Sigmoid colon (tissue), 4 donors: ENCODE measurements around the gene SBSN.

Source experiments
- EP300 ChIP-seq, 4 donors: sonication (generic); formaldehyde crosslinking; IDR thresholded peaks; one replicate each; pipeline ENCODE4 v1.6.1; 2017; ENCODE audit warnings: antibody characterized with exemption in 4 of 4
- POLR2A ChIP-seq, 2 donors: fragments of 450-650 bp; IDR thresholded peaks; one replicate each; pipeline ENCODE4 v1.6.1; 2016; ENCODE audit warnings: antibody characterized with exemption in 2 of 2, mild to moderate bottlenecking in 2 of 2, moderate library complexity in 2 of 2
- POLR2AphosphoS5 ChIP-seq, 4 donors: sonication (generic); formaldehyde crosslinking; IDR thresholded peaks; one replicate each; pipeline ENCODE4 v1.6.1; 2017; ENCODE audit warnings: antibody characterized with exemption in 4 of 4
- TF ChIP-seq, protein P1 (sequence below), 4 experiments: fragments of 450-650 bp in 3 of 4; fragments of 200-600 bp in 1 of 4; IDR thresholded peaks; one replicate each; pipeline ENCODE4 v1.5.1; 2016 to 2019; ENCODE audit warnings: antibody characterized with exemption in 4 of 4, mild to moderate bottlenecking in 3 of 4, moderate library complexity in 2 of 4

GRCh38 chr19:35491836-35492360, 36.2 kb downstream of the SBSN start:
- TF ChIP-seq, protein P1, sequence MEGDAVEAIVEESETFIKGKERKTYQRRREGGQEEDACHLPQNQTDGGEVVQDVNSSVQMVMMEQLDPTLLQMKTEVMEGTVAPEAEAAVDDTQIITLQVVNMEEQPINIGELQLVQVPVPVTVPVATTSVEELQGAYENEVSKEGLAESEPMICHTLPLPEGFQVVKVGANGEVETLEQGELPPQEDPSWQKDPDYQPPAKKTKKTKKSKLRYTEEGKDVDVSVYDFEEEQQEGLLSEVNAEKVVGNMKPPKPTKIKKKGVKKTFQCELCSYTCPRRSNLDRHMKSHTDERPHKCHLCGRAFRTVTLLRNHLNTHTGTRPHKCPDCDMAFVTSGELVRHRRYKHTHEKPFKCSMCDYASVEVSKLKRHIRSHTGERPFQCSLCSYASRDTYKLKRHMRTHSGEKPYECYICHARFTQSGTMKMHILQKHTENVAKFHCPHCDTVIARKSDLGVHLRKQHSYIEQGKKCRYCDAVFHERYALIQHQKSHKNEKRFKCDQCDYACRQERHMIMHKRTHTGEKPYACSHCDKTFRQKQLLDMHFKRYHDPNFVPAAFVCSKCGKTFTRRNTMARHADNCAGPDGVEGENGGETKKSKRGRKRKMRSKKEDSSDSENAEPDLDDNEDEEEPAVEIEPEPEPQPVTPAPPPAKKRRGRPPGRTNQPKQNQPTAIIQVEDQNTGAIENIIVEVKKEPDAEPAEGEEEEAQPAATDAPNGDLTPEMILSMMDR (IDR thresholded peaks at IDR 0.05): no peak
- no peak for TF ChIP-seq POLR2A (IDR thresholded peaks at IDR 0.05)
- no peak for TF ChIP-seq EP300 (IDR thresholded peaks at IDR 0.05)
- TF ChIP-seq POLR2AphosphoS5 (IDR thresholded peaks at IDR 0.05): no peak
